Measurements from ENCODE around the gene NACA2.
"Not testable (repeated sequence)": the region's sequence is repeated elsewhere in the genome, so short reads cannot be mapped to it uniquely, and the experiment has no call there.

The NACA2 gene

GRCh38 chr17:61581611-61582349 is 9.2 kb downstream of the NACA2 start:
- no peak overlapping the region for H3K4me3 Mint-ChIP-seq
- no peaks in the 10 kb centered on the region for H3K9me3 Mint-ChIP-seq
- H3K36me3 Mint-ChIP-seq (ENCODE audit: insufficient read depth), result no peaks in the 10 kb centered on the region
- ATAC-seq (replicated peaks) (no peak), DNase-seq (no peak)
- no peak overlapping the region for H3K27ac Mint-ChIP-seq
- peaks cover 28 to 34% of the 10 kb centered on the region in 2 donors for H3K27me3 Mint-ChIP-seq
- H3K4me1 Mint-ChIP-seq (ENCODE audit: low read depth in 2 of 2), result no peaks in the 10 kb centered on the region

DNA sequence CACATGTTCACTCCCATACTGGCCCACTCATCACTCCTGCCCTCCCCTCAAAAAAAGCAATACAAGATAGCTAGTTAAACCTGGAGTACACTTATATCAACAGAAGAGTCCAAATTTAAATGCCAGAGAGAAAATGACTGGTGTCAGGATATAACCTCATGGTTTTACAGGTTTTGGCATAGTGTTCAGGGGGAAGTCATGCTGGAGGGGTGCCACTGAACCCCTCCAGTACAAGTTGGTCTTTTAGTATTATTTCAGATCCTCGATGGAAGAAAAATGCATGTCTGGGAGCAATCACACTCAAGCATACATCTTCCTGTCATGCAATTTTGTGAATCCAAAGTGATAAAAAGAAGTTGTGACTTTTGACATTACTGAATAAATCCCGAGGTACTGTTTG is 10.5 kb downstream of the NACA2 start:
- Mint-ChIP-seq H3K4me3 (no peak overlapping the region), H3K27ac (no peak overlapping the region), H3K36me3 (ENCODE audit: insufficient read depth) (no peaks in the 10 kb centered on the region), H3K9me3 (no peaks in the 10 kb centered on the region), H3K4me1 (ENCODE audit: low read depth in 2 of 2) (no peaks in the 10 kb centered on the region), H3K27me3 (peaks cover 33 to 34% of the 10 kb centered on the region in 2 donors)
- no peak for ATAC-seq (replicated peaks)
- no peak for DNase-seq

GRCh38 chr17:61579961-61580360 is 11.1 kb downstream of the NACA2 start:
- DNase-seq (no peak), ATAC-seq (replicated peaks) (no peak)
- H3K27me3 Mint-ChIP-seq, result peaks cover 35 to 38% of the 10 kb centered on the region in 2 donors
- no peaks in the 10 kb centered on the region for H3K36me3 Mint-ChIP-seq (ENCODE audit: insufficient read depth)
- H3K27ac Mint-ChIP-seq, result no peak overlapping the region
- no peaks in the 10 kb centered on the region for H3K4me1 Mint-ChIP-seq (ENCODE audit: low read depth in 2 of 2)
- H3K9me3 Mint-ChIP-seq, result no peaks in the 10 kb centered on the region
- no peak overlapping the region for H3K4me3 Mint-ChIP-seq

GRCh38 chr17:61579347-61579746 is 11.7 kb downstream of the NACA2 start:
- DNase-seq, result no peak

DNA sequence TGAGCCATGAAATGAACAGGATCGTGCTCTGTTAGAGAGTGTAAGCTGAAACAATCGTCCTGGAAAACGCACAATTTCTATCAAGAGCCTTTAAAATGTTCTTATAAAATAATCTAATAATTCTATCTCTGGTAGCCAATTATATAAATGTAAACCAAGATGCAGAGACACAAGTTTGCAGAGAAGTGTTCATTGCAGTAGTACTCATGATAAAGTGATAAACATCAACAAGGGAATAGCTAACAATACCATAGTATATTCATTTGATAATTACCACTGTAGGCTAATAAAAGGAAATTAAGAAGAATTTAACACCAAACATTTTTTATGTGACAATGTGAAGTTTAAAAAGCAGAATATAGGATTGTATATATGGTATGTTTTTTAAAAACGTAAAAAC is 12.4 kb downstream of the NACA2 start:
- no peak overlapping the region for H3K4me3 Mint-ChIP-seq
- no peaks in the 10 kb centered on the region for H3K4me1 Mint-ChIP-seq (ENCODE audit: low read depth in 2 of 2)
- no peak overlapping the region for H3K27ac Mint-ChIP-seq
- no peaks in the 10 kb centered on the region for H3K36me3 Mint-ChIP-seq (ENCODE audit: insufficient read depth)
- peaks cover 35 to 46% of the 10 kb centered on the region in 2 donors for H3K27me3 Mint-ChIP-seq
- no peaks in the 10 kb centered on the region for H3K9me3 Mint-ChIP-seq
- ATAC-seq (replicated peaks), result no peak
- DNase-seq, result no peak

More at GRCh38 chr17:61579347-61579746, 11.7 kb downstream of the NACA2 start:
- no peaks in the 10 kb centered on the region for H3K9me3 Mint-ChIP-seq
- H3K36me3 Mint-ChIP-seq (ENCODE audit: insufficient read depth), result no peaks in the 10 kb centered on the region
- peaks cover 35 to 40% of the 10 kb centered on the region in 2 donors for H3K27me3 Mint-ChIP-seq
- H3K4me1 Mint-ChIP-seq (ENCODE audit: low read depth in 2 of 2), result no peaks in the 10 kb centered on the region
- no peak for ATAC-seq (replicated peaks)
- no peak overlapping the region for H3K27ac Mint-ChIP-seq
- no peak overlapping the region for H3K4me3 Mint-ChIP-seq

DNA sequence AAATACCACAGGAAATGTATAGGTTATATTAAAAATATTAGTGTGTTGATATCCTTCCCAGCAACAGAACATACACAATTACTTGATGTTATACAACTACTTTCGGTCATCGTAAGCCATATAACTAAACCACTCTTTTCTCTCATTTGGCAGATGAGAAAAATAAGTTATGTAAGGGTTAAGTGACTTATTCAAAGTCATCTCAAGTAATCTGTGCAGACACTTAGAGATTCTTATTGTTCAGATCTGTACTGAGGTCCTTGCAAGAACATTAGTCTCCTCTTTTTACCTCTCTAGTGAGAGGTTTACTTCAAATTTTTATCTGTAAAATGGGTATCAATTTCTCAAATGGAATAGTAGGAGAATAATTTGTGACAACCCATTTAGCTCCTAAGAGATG is 15.0 kb downstream of the NACA2 start:
- no peaks in the 10 kb centered on the region for H3K4me1 Mint-ChIP-seq (ENCODE audit: low read depth in 2 of 2)
- peaks cover 32 to 48% of the 10 kb centered on the region in 2 donors for H3K27me3 Mint-ChIP-seq
- ATAC-seq (replicated peaks) (no peak), DNase-seq (no peak)
- no peak overlapping the region for H3K4me3 Mint-ChIP-seq
- no peaks in the 10 kb centered on the region for H3K36me3 Mint-ChIP-seq (ENCODE audit: insufficient read depth)
- H3K27ac Mint-ChIP-seq, result no peak overlapping the region
- no peaks in the 10 kb centered on the region for H3K9me3 Mint-ChIP-seq

DNA sequence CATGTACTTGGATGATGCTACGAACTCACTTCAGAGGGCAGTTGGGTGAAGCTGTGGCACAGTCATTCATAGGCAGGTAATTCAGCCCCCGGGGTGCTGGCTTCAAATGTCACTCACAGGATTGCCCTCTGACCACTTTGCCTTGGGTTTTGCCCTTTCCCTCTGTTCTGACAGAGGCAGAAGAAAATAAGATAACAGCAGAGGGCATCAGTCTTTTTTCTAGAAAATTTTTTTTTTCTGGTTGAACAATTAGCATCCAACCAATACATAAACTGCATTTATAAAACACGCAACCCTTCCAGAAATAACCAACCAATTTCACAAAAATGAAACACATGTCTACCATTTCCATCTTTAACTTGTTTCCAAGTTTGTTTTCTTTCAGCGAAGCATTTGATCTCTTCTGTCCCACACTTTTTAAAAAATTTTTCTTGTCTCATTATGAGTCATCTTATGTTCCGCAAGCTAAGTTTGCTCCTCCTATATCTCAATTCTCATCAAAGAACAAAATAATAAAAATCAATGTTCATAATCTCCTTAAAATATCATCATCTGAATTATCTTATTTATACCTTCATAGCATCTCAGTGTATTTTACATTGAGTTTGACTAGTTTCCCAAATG is 15.6 kb downstream of the NACA2 start:
- Mint-ChIP-seq H3K27ac (no peak overlapping the region), H3K27me3 (peaks cover 33 to 43% of the 10 kb centered on the region in 2 donors)
- no peak for DNase-seq

GRCh38 chr17:61574542-61575351 is 16.3 kb downstream of the NACA2 start:
- H3K9me3 Mint-ChIP-seq, result no peaks in the 10 kb centered on the region
- H3K27me3 Mint-ChIP-seq, result peaks cover 30 to 36% of the 10 kb centered on the region in 2 donors
- no peaks in the 10 kb centered on the region for H3K36me3 Mint-ChIP-seq (ENCODE audit: insufficient read depth)
- H3K27ac Mint-ChIP-seq, result no peak overlapping the region
- no peaks in the 10 kb centered on the region for H3K4me1 Mint-ChIP-seq (ENCODE audit: low read depth in 2 of 2)
- ATAC-seq (replicated peaks) (no peak), DNase-seq (no peak)
- H3K4me3 Mint-ChIP-seq, result no peak overlapping the region

More for the DNA sequence above, 15.6 kb downstream of the NACA2 start:
- H3K4me3 Mint-ChIP-seq, result no peak overlapping the region
- no peaks in the 10 kb centered on the region for H3K4me1 Mint-ChIP-seq (ENCODE audit: low read depth in 2 of 2)
- H3K9me3 Mint-ChIP-seq, result no peaks in the 10 kb centered on the region
- ATAC-seq (replicated peaks), result no peak
- H3K36me3 Mint-ChIP-seq (ENCODE audit: insufficient read depth), result no peaks in the 10 kb centered on the region

GRCh38 chr17:61572547-61572946 is 18.5 kb downstream of the NACA2 start:
- H3K4me1 Mint-ChIP-seq (ENCODE audit: low read depth in 2 of 2); H3K36me3 Mint-ChIP-seq (ENCODE audit: insufficient read depth); ATAC-seq (replicated peaks); DNase-seq; H3K9me3 Mint-ChIP-seq; H3K4me3 Mint-ChIP-seq; H3K27ac Mint-ChIP-seq: not testable (repeated sequence)
- H3K27me3 Mint-ChIP-seq, result peaks cover 19 to 22% of the 10 kb centered on the region in 2 donors

GRCh38 chr17:61571624-61572023 is 19.4 kb downstream of the NACA2 start:
- no peak overlapping the region for H3K4me3 Mint-ChIP-seq
- H3K36me3 Mint-ChIP-seq (ENCODE audit: insufficient read depth), result no peaks in the 10 kb centered on the region
- peaks cover 19 to 22% of the 10 kb centered on the region in 2 donors for H3K27me3 Mint-ChIP-seq
- ATAC-seq (replicated peaks) (no peak), DNase-seq (no peak)
- no peak overlapping the region for H3K27ac Mint-ChIP-seq
- no peaks in the 10 kb centered on the region for H3K9me3 Mint-ChIP-seq
- H3K4me1 Mint-ChIP-seq (ENCODE audit: low read depth in 2 of 2), result no peaks in the 10 kb centered on the region

DNA sequence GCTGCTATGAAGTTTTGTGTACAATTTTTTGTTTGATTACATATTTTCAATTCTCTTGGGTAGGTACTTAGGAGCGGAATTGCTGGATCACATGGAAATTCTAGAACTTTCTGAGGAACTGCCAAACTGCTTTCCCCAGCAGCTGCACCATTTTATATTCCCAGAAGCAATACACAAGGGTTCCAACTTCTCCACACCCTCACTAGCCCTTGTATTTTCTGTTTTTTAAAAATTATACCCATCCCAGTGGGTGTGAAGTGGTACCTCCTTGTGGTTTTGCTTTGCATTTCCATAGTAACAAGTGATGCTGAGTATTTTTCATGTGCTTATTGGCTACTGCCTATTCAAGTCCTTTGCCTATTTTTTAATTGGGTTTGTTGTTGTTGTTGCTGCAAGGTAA is 20.9 kb downstream of the NACA2 start:
- no peak for DNase-seq

GRCh38 chr17:61569525-61569924 is 21.5 kb downstream of the NACA2 start:
- not testable (repeated sequence) for H3K4me3 Mint-ChIP-seq; H3K9me3 Mint-ChIP-seq; H3K4me1 Mint-ChIP-seq (ENCODE audit: low read depth in 2 of 2); H3K36me3 Mint-ChIP-seq (ENCODE audit: insufficient read depth); DNase-seq; H3K27ac Mint-ChIP-seq; ATAC-seq (replicated peaks)
- H3K27me3 Mint-ChIP-seq, result peaks cover 21% of the 10 kb centered on the region in 2 donors

More for the DNA sequence above, 20.9 kb downstream of the NACA2 start:
- Mint-ChIP-seq H3K27me3 (peaks cover 15 to 19% of the 10 kb centered on the region in 2 donors), H3K36me3 (ENCODE audit: insufficient read depth) (no peaks in the 10 kb centered on the region), H3K4me1 (ENCODE audit: low read depth in 2 of 2) (no peaks in the 10 kb centered on the region), H3K27ac (no peak overlapping the region), H3K4me3 (no peak overlapping the region), H3K9me3 (no peaks in the 10 kb centered on the region)
- no peak for ATAC-seq (replicated peaks)

DNA sequence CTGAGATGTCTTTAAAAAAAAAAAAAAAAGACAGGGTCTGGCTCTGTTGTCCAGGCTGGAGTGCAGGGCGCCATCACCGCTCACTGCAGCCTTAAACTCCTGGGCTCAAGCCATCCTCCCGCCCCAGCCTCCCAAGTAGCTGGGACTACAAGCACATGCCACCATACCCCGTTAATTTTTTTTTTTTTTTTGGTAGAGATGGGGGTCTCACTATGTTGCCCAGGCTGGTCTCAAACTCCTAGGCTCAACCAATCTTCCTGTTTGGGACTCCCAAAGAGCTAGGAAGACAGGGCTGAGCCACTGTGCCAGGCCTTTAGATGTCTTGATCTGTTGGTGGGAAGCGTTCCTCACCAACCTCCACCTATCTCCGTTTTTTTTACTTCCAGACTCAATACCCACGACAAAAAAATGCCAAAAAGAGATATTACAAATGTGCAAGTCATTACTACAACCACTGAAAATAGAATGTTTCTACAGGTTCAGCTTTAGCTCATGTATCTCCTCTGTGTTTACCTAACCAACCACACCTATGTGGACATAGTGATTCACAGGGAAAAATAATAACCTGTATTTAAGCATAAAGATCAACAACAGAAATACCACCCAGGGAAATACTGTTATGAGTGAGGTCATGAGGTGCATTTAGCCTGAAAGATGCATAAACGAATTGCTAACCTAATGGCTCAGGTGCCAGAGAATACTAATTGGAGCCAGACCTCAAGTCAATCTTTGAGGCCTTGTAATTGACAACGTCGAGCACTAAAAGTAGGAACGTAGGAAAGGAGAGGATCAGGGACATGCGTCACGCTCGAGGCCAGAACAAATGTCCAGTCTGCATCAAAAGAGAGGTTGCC is 22.6 kb downstream of the NACA2 start:
- DNase-seq, result no peak
- no peaks in the 10 kb centered on the region for H3K4me1 Mint-ChIP-seq (ENCODE audit: low read depth in 2 of 2)
- ATAC-seq (replicated peaks), result no peak
- no peak overlapping the region for H3K27ac Mint-ChIP-seq
- H3K9me3 Mint-ChIP-seq, result no peaks in the 10 kb centered on the region
- no peak overlapping the region for H3K4me3 Mint-ChIP-seq
- peaks cover 22 to 27% of the 10 kb centered on the region in 2 donors for H3K27me3 Mint-ChIP-seq
- no peaks in the 10 kb centered on the region for H3K36me3 Mint-ChIP-seq (ENCODE audit: insufficient read depth)
